IMR-90 (cell line): ENCODE results near the gene CDX1. TPM values are rescaled to one million over a fixed set of nuclear protein-coding genes. Genes with fewer than 3 reads are reported as not detected.

ENCODE experiments used
- ATAC-seq: fragments of 200-7000 bp; cut with Tn5 transposase; 2 replicates; pipeline ENCODE4 v1.9.1; 2020; ENCODE audit warnings: low read depth, mild to moderate bottlenecking, moderate library complexity
- BruUV-seq: library from RNA; stranded (reverse); fragments of 400-500 nt; replicated peaks from 2 replicates; lab custom pipeline; 2021; lab: Mats Ljungman, UMichigan
- CTCF ChIA-PET: fragments of 300-600 bp; formaldehyde crosslinking; extraction: SDS; loops from one replicate; lab custom pipeline; 2021; ENCODE audit warnings: antibody characterized with exemption; lab: Yijun Ruan, JAX
- POLR2A ChIA-PET: fragments of 300-600 bp; sonication (Branson Sonifier 250); formaldehyde crosslinking; loops from one replicate; lab custom pipeline; 2022; ENCODE audit warnings: antibody characterized with exemption; ENCODE audit not compliant: unreplicated experiment; lab: Charles Lee
- DNase-seq: peaks from one replicate; pipeline ENCODE4 v3.0.0; 2013
- H2AFZ ChIP-seq: replicated peaks from 2 replicates; pipeline ENCODE3; 2013; ENCODE audit warnings: low read length, mild to moderate bottlenecking; ENCODE audit not compliant: poor library complexity
- H2AK5ac ChIP-seq: 2 replicates; pipeline ENCODE4 v1.6.1; 2013; ENCODE audit warnings: low read depth, low read length, inconsistent platforms
- H2AK9ac ChIP-seq: replicated peaks from 2 replicates; pipeline ENCODE3; 2013; ENCODE audit warnings: mild to moderate bottlenecking, low read depth, low read length, moderate library complexity; ENCODE audit not compliant: poor library complexity
- H2BK120ac ChIP-seq: 2 replicates; pipeline ENCODE4 v1.6.1; 2013; ENCODE audit warnings: low read depth, low read length, inconsistent platforms
- H2BK15ac ChIP-seq: 3 replicates; pipeline ENCODE4 v1.6.1; 2013; ENCODE audit warnings: low read depth, low read length, inconsistent platforms
- H2BK20ac ChIP-seq: 2 replicates; pipeline ENCODE4 v1.6.1; 2013; ENCODE audit warnings: low read depth, mild to moderate bottlenecking, inconsistent platforms, low read length, moderate library complexity
- H2BK5ac ChIP-seq: 2 replicates; pipeline ENCODE4 v1.6.1; 2013; ENCODE audit warnings: mild to moderate bottlenecking, low read depth, low read length, inconsistent platforms; ENCODE audit not compliant: poor library complexity, severe bottlenecking
- H3K14ac ChIP-seq: replicated peaks from 2 replicates; pipeline ENCODE4 v1.6.1; 2013; ENCODE audit warnings: low read depth, low read length, inconsistent platforms
- H3K18ac ChIP-seq: 2 replicates; pipeline ENCODE4 v1.6.1; 2013; ENCODE audit warnings: low read depth, low read length, control low read depth
- H3K23ac ChIP-seq: 2 replicates; pipeline ENCODE4 v1.6.1; 2013; ENCODE audit warnings: low read depth, low read length, inconsistent platforms
- H3K27ac ChIP-seq: 2 replicates; pipeline ENCODE4 v1.5.1; 2013; ENCODE audit warnings: mild to moderate bottlenecking, control low read depth, low read length; ENCODE audit not compliant: insufficient read depth
- H3K27me3 ChIP-seq: 2 replicates; pipeline ENCODE4 v1.6.1; 2013; ENCODE audit warnings: low read length; ENCODE audit not compliant: control insufficient read depth, insufficient read depth
- H3K36me3 ChIP-seq: 2 replicates; pipeline ENCODE4 v1.6.1; 2013; ENCODE audit warnings: low read length, mixed read lengths; ENCODE audit not compliant: control insufficient read depth, insufficient read depth
- H3K4ac ChIP-seq: 2 replicates; pipeline ENCODE4 v1.6.1; 2013; ENCODE audit warnings: low read depth, low read length, inconsistent platforms
- H3K4me1 ChIP-seq: 2 replicates; pipeline ENCODE4 v1.6.1; 2013; ENCODE audit warnings: low read length, mixed read lengths; ENCODE audit not compliant: control insufficient read depth, insufficient read depth
- H3K4me2 ChIP-seq: 2 replicates; pipeline ENCODE4 v1.6.1; 2013; ENCODE audit warnings: low read depth, mild to moderate bottlenecking, control low read depth, low read length, moderate library complexity
- H3K4me3 ChIP-seq: 2 replicates; pipeline ENCODE4 v1.5.1; 2013; ENCODE audit warnings: low read depth, mild to moderate bottlenecking, control low read depth, low read length, moderate library complexity; ENCODE audit not compliant: insufficient read depth
- H3K56ac ChIP-seq: 2 replicates; pipeline ENCODE4 v1.6.1; 2013; ENCODE audit warnings: low read length, inconsistent platforms; ENCODE audit not compliant: insufficient read depth; ENCODE audit errors: extremely low read depth
- H3K79me1 ChIP-seq, 2 experiments: 2 replicates each; pipeline ENCODE4 v1.6.1; 2013; ENCODE audit warnings: low read length in 2 of 2, inconsistent platforms in 1 of 2, low read depth in 1 of 2
- H3K9ac ChIP-seq: 2 replicates; pipeline ENCODE4 v1.6.1; 2013; ENCODE audit warnings: low read depth, low read length, control low read depth
- H3K9me1 ChIP-seq: 2 replicates; pipeline ENCODE4 v1.6.1; 2013; ENCODE audit warnings: low read length, inconsistent platforms; ENCODE audit not compliant: insufficient read depth
- H3K9me3 ChIP-seq: 2 replicates; pipeline ENCODE4 v1.6.1; 2013; ENCODE audit warnings: low read length; ENCODE audit not compliant: control insufficient read depth, insufficient read depth
- H4K20me1 ChIP-seq: 2 replicates; pipeline ENCODE4 v1.6.1; 2013; ENCODE audit warnings: low read length, inconsistent platforms; ENCODE audit not compliant: insufficient read depth
- H4K5ac ChIP-seq: 2 replicates; pipeline ENCODE4 v1.6.1; 2013; ENCODE audit warnings: mild to moderate bottlenecking, low read depth, low read length, control low read depth
- H4K8ac ChIP-seq, 2 experiments: 2 replicates each; pipeline ENCODE4 v1.6.1; 2013; ENCODE audit warnings: low read depth in 2 of 2, low read length in 2 of 2, control low read depth in 1 of 2, inconsistent platforms in 1 of 2
- H4K91ac ChIP-seq: 2 replicates; pipeline ENCODE4 v1.6.1; 2013; ENCODE audit warnings: low read depth, low read length, inconsistent platforms; ENCODE audit not compliant: insufficient read depth
- BHLHE40 ChIP-seq: fragments of 150-350 bp; IDR thresholded peaks from 2 replicates; pipeline ENCODE4 v1.6.1; 2016; ENCODE audit warnings: mild to moderate bottlenecking, low read depth, low read length
- CEBPB ChIP-seq: IDR thresholded peaks from 2 replicates; pipeline ENCODE4 v1.6.1; 2012; ENCODE audit warnings: low read depth, low read length, improper control_type of control experiment
- CHD1 ChIP-seq: IDR thresholded peaks from 2 replicates; pipeline ENCODE4 v1.6.1; 2012; ENCODE audit warnings: low read depth, low read length, improper control_type of control experiment
- FOS ChIP-seq: fragments of 150-350 bp; IDR thresholded peaks from 2 replicates; pipeline ENCODE4 v1.6.1; 2016; ENCODE audit warnings: low read depth, low read length
- MAFK ChIP-seq: IDR thresholded peaks from 2 replicates; pipeline ENCODE4 v1.6.1; 2012; ENCODE audit warnings: low read depth, low read length, improper control_type of control experiment
- MAZ ChIP-seq: IDR thresholded peaks from 2 replicates; pipeline ENCODE4 v1.6.1; 2012; ENCODE audit warnings: low read depth, mild to moderate bottlenecking, low read length, improper control_type of control experiment, moderate library complexity, borderline replicate concordance
- MXI1 ChIP-seq: IDR thresholded peaks from 2 replicates; pipeline ENCODE4 v1.6.1; 2012; ENCODE audit warnings: low read depth, mild to moderate bottlenecking, low read length, moderate library complexity, borderline replicate concordance
- NFE2L2 ChIP-seq: fragments of 150-350 bp; IDR thresholded peaks from 2 replicates; pipeline ENCODE4 v1.6.1; 2016; ENCODE audit warnings: low read depth, mild to moderate bottlenecking, low read length
- POLR2A ChIP-seq: IDR thresholded peaks from 2 replicates; pipeline ENCODE4 v1.6.1; 2012; ENCODE audit warnings: mild to moderate bottlenecking, low read depth, low read length
- RAD21 ChIP-seq: IDR thresholded peaks from 2 replicates; pipeline ENCODE4 v1.6.1; 2012; ENCODE audit warnings: low read length, improper control_type of control experiment
- RCOR1 ChIP-seq: IDR thresholded peaks from 2 replicates; pipeline ENCODE4 v1.6.1; 2012; ENCODE audit warnings: mild to moderate bottlenecking, low read length, improper control_type of control experiment; ENCODE audit not compliant: insufficient replicate concordance
- RFX5 ChIP-seq: IDR thresholded peaks from 2 replicates; pipeline ENCODE4 v1.8.0; 2012; ENCODE audit warnings: low read depth, mild to moderate bottlenecking, low read length, moderate library complexity
- SMC3 ChIP-seq: fragments of 150-350 bp; IDR thresholded peaks from 2 replicates; pipeline ENCODE4 v1.6.1; 2016; ENCODE audit warnings: low read depth, mild to moderate bottlenecking, antibody characterized with exemption, low read length, moderate library complexity
- WGBS, 2 experiments: methylation state at CpG; one replicate each; pipeline versions ENCODE4 v1.1.5 to v1.1.7; 2013; ENCODE audit warnings: missing lambda C conversion rate in 2 of 2; ENCODE audit not compliant: insufficient read length in 1 of 2; ENCODE audit errors: extremely low coverage in 2 of 2; 5-methylcytosine and 5-hydroxymethylcytosine counted together
- dilution Hi-C: fragments of 300-500 bp; cut with HindIII; formaldehyde crosslinking; loops from one replicate; pipeline ENCODE4 v1.14.3; 2018; ENCODE audit warnings: low sequenced_read_pairs; ENCODE audit not compliant: unreplicated experiment
- in situ Hi-C: fragments of 300-500 bp; cut with MboI; formaldehyde crosslinking; loops from 3 replicates; pipeline ENCODE4 v1.14.3; 2019; ENCODE audit warnings: low sequenced_read_pairs, inconsistent platforms, mixed read lengths
- intact Hi-C: fragments of 100-400 bp; cut with micrococcal nuclease; formaldehyde crosslinking; loops from 2 replicates; pipeline ENCODE4 v1.10.0; 2022
- polyA plus RNA-seq, 3 experiments: library from polyadenylated mRNA; depleted of rRNA; stranded (reverse); fragments of >200 nt; gene quantifications; 2 replicates each; pipeline ENCODE4 v1.2.3, GENCODE V29; 2012; ENCODE audit warnings: low replicate concordance in 1 of 3
- total RNA-seq: library from RNA; depleted of rRNA; stranded (reverse); fragments of >200 nt; gene quantifications from 2 replicates; pipeline ENCODE4 v1.2.3, GENCODE V29; 2012
- TF ChIP-seq, protein P1 (sequence below): conservative IDR thresholded peaks from 2 replicates; pipeline ENCODE4 v1.5.1; 2012; ENCODE audit warnings: mild to moderate bottlenecking, low read depth, low read length, improper control_type of control experiment
- TF ChIP-seq, protein P2 (sequence below): fragments of 150-350 bp; IDR thresholded peaks from 2 replicates; pipeline ENCODE4 v1.6.1; 2016; ENCODE audit warnings: low read depth, mild to moderate bottlenecking, low read length, moderate library complexity, borderline replicate concordance
- TF ChIP-seq, protein P3 (sequence below): fragments of 150-350 bp; IDR thresholded peaks from 2 replicates; pipeline ENCODE4 v1.6.1; 2017; ENCODE audit warnings: mild to moderate bottlenecking, antibody characterized with exemption, low read length, low read depth

CDX1 gene
- total and polyA plus RNA-seq, 2 of the 4 experiments (the other 2 are of a cell fraction), result 0.18 to 0.24 TPM

- Histone ChIP-seq H2BK120ac (no peak overlapping the region), H4K8ac (no peak overlapping the region), H3K4me3 (no peak overlapping the region), H2AFZ (no peak overlapping the region), H3K27me3 (no peaks in the 10 kb centered on the region), H3K14ac (no peak overlapping the region), H3K4me2 (no peak overlapping the region), H3K9ac (no peak overlapping the region), H3K79me1 (peaks cover 12 to 34% of the 10 kb centered on the region in 2 experiments; a peak in 3 of 4 replicates), H2BK15ac (no peak overlapping the region), H2AK5ac (no peak overlapping the region), H4K91ac (no peak overlapping the region), H3K56ac (no peak overlapping the region), H3K23ac (no peak overlapping the region), H3K36me3 (peaks cover 93% of the 10 kb centered on the region), H3K27ac (no peak overlapping the region), H3K9me1 (no peaks in the 10 kb centered on the region), H3K4ac (no peak overlapping the region), H2AK9ac (no peak overlapping the region), H3K9me3 (no peaks in the 10 kb centered on the region), H4K5ac (no peak overlapping the region), H4K20me1 (no peaks in the 10 kb centered on the region), H3K18ac (no peak overlapping the region), H2BK20ac (no peak overlapping the region), H2BK5ac (no peak overlapping the region), H3K4me1 (no peaks in the 10 kb centered on the region)
- ATAC-seq, result no peak
- ChIA-PET CTCF (no interaction called here), POLR2A (no interaction called here)
- dilution Hi-C loops (no loop called here), in situ Hi-C loops (no loop called here), intact Hi-C loops (loop anchor here (10.0 kb wide), 1 partner anchor 284 kb away; no protein-coding TSS in a partner anchor)
- no peak for TF ChIP-seq RAD21
- TF ChIP-seq NFE2L2, result no peak
- no peak for TF ChIP-seq RFX5
- TF ChIP-seq MAZ, result no peak
- TF ChIP-seq, protein P1, sequence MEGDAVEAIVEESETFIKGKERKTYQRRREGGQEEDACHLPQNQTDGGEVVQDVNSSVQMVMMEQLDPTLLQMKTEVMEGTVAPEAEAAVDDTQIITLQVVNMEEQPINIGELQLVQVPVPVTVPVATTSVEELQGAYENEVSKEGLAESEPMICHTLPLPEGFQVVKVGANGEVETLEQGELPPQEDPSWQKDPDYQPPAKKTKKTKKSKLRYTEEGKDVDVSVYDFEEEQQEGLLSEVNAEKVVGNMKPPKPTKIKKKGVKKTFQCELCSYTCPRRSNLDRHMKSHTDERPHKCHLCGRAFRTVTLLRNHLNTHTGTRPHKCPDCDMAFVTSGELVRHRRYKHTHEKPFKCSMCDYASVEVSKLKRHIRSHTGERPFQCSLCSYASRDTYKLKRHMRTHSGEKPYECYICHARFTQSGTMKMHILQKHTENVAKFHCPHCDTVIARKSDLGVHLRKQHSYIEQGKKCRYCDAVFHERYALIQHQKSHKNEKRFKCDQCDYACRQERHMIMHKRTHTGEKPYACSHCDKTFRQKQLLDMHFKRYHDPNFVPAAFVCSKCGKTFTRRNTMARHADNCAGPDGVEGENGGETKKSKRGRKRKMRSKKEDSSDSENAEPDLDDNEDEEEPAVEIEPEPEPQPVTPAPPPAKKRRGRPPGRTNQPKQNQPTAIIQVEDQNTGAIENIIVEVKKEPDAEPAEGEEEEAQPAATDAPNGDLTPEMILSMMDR, result no peak
- no peak for TF ChIP-seq CEBPB
- TF ChIP-seq MXI1, result no peak
- TF ChIP-seq, protein P2, sequence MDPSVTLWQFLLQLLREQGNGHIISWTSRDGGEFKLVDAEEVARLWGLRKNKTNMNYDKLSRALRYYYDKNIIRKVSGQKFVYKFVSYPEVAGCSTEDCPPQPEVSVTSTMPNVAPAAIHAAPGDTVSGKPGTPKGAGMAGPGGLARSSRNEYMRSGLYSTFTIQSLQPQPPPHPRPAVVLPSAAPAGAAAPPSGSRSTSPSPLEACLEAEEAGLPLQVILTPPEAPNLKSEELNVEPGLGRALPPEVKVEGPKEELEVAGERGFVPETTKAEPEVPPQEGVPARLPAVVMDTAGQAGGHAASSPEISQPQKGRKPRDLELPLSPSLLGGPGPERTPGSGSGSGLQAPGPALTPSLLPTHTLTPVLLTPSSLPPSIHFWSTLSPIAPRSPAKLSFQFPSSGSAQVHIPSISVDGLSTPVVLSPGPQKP, result no peak
- TF ChIP-seq, protein P3, sequence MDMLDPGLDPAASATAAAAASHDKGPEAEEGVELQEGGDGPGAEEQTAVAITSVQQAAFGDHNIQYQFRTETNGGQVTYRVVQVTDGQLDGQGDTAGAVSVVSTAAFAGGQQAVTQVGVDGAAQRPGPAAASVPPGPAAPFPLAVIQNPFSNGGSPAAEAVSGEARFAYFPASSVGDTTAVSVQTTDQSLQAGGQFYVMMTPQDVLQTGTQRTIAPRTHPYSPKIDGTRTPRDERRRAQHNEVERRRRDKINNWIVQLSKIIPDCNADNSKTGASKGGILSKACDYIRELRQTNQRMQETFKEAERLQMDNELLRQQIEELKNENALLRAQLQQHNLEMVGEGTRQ, result no peak
- no peak for TF ChIP-seq CHD1
- no peak for TF ChIP-seq MAFK
- no peak for TF ChIP-seq FOS
- TF ChIP-seq RCOR1, result no peak
- TF ChIP-seq SMC3, result no peak
- TF ChIP-seq BHLHE40, result no peak
- no peak for TF ChIP-seq POLR2A
- 86% methylated on average over 6 of the region's 11 CpGs; no CpG with 5 or more reads in 1 of the 2 experiments for WGBS, 2 experiments
- no TSS peak for BruUV-seq
- no peak for DNase-seq
Observed at GRCh38 chr5:150118561-150119229, 47.9 kb upstream of the CDX1 start.
